CD14-positive monocyte (primary cell): Measurements from ENCODE around the gene IPMK. TPM values are rescaled to one million over a fixed set of nuclear protein-coding genes. Genes with fewer than 3 reads are reported as not detected.
"Not testable (repeated sequence)": the region's sequence is repeated elsewhere in the genome, so short reads cannot be mapped to it uniquely, and the experiment has no call there.

ENCODE experiments used
- DNase-seq, 3 donors: peaks; one replicate each; pipeline ENCODE4 v3.0.0-alpha.2; 2011 to 2022
- H2AFZ ChIP-seq: 2 replicates; pipeline ENCODE4 v1.6.0; 2012; ENCODE audit warnings: mild to moderate bottlenecking, low read depth, low read length, inconsistent platforms; ENCODE audit not compliant: insufficient read depth, poor library complexity, severe bottlenecking
- H3K27ac ChIP-seq, 2 donors: 1 replicate in 1 of 2; 2 replicates in 1 of 2; pipeline ENCODE4 v1.5.1; 2012 to 2013; ENCODE audit warnings: low read length in 2 of 2, control low read depth in 1 of 2, inconsistent platforms in 1 of 2, low read depth in 1 of 2, mild to moderate bottlenecking in 1 of 2
- H3K27me3 ChIP-seq, 2 donors: one replicate each; pipeline versions ENCODE4 v1.6.0 to v1.6.1; 2011 to 2013; ENCODE audit warnings: low read length in 2 of 2; ENCODE audit not compliant: control insufficient read depth in 2 of 2, insufficient read depth in 2 of 2
- H3K36me3 ChIP-seq, 2 donors: replicated peaks in 1 of 2; 1 replicate in 1 of 2; 2 replicates in 1 of 2; pipeline versions ENCODE4 v1.5.1 to v1.6.1; 2012 to 2013; ENCODE audit warnings: low read length in 2 of 2, control low read depth in 1 of 2, inconsistent platforms in 1 of 2, mild to moderate bottlenecking in 1 of 2; ENCODE audit not compliant: insufficient read depth in 2 of 2, control insufficient read depth in 1 of 2
- H3K4me1 ChIP-seq, 2 donors: 1 replicate in 1 of 2; 2 replicates in 1 of 2; pipeline versions ENCODE4 v1.5.1 to v1.6.1; 2012 to 2013; ENCODE audit warnings: low read length in 2 of 2, control low read depth in 1 of 2, inconsistent platforms in 1 of 2, mild to moderate bottlenecking in 1 of 2, moderate library complexity in 1 of 2; ENCODE audit not compliant: insufficient read depth in 2 of 2, control insufficient read depth in 1 of 2
- H3K4me2 ChIP-seq: replicated peaks from 2 replicates; pipeline ENCODE3; 2012; ENCODE audit warnings: low read length, moderate library complexity, mild to moderate bottlenecking; ENCODE audit not compliant: poor library complexity, severe bottlenecking; ENCODE audit errors: extremely low read depth
- H3K4me3 ChIP-seq, 3 experiments: fragments of 200-600 bp in 1 of 3; sonication (generic) in 1 of 3; replicated peaks in 1 of 3; 1 replicate in 2 of 3; 2 replicates in 1 of 3; pipeline ENCODE4 v1.5.1; 2011 to 2013; ENCODE audit warnings: low read length in 3 of 3, mild to moderate bottlenecking in 3 of 3, control low read depth in 2 of 3, low read depth in 2 of 3, inconsistent platforms in 1 of 3, moderate library complexity in 1 of 3
- H3K79me2 ChIP-seq: 2 replicates; pipeline ENCODE4 v1.6.0; 2012; ENCODE audit warnings: mild to moderate bottlenecking, control low read depth, inconsistent platforms, low read length, moderate library complexity; ENCODE audit not compliant: insufficient read depth
- H3K9ac ChIP-seq: 2 replicates; pipeline ENCODE4 v1.6.0; 2017; ENCODE audit warnings: low read length, mild to moderate bottlenecking; ENCODE audit not compliant: insufficient read depth, poor library complexity, severe bottlenecking
- H3K9me3 ChIP-seq, 2 donors: replicated peaks in 1 of 2; 1 replicate in 1 of 2; 2 replicates in 1 of 2; pipeline versions ENCODE4 v1.5.1 to v1.6.1; 2012 to 2013; ENCODE audit warnings: low read length in 2 of 2, control low read depth in 1 of 2; ENCODE audit not compliant: control insufficient read depth in 1 of 2, insufficient read depth in 1 of 2
- H4K20me1 ChIP-seq: 2 replicates; pipeline ENCODE4 v1.6.0; 2012; ENCODE audit warnings: mild to moderate bottlenecking, low read length, control low read depth, moderate library complexity; ENCODE audit not compliant: insufficient read depth
- H3K27ac Mint-ChIP-seq, 7 donors: one replicate each; pipeline ENCODE4 v1.8.0; 2020; ENCODE audit warnings: mild to moderate bottlenecking in 7 of 7, mixed read lengths in 7 of 7, moderate library complexity in 6 of 7, inconsistent platforms in 2 of 7
- H3K27me3 Mint-ChIP-seq, 3 donors: one replicate each; pipeline ENCODE4 v1.8.0; 2021 to 2022; ENCODE audit warnings: low read depth in 3 of 3, mild to moderate bottlenecking in 3 of 3, mixed read lengths in 3 of 3, moderate library complexity in 3 of 3, inconsistent platforms in 1 of 3
- H3K36me3 Mint-ChIP-seq, 2 donors: one replicate each; pipeline ENCODE4 v1.8.0; 2020; ENCODE audit warnings: mixed read lengths in 2 of 2, inconsistent platforms in 1 of 2, mild to moderate bottlenecking in 1 of 2
- H3K4me1 Mint-ChIP-seq: one replicate; pipeline ENCODE4 v1.8.0; 2020; ENCODE audit warnings: mild to moderate bottlenecking, mixed read lengths
- H3K4me3 Mint-ChIP-seq, 2 donors: one replicate each; pipeline ENCODE4 v1.8.0; 2020; ENCODE audit warnings: mild to moderate bottlenecking in 2 of 2, mixed read lengths in 2 of 2, moderate library complexity in 1 of 2
- H3K9me3 Mint-ChIP-seq, 7 donors: one replicate each; pipeline ENCODE4 v1.8.0; 2020 to 2022; ENCODE audit warnings: mixed read lengths in 7 of 7, mild to moderate bottlenecking in 6 of 7, moderate library complexity in 6 of 7, inconsistent platforms in 2 of 7
- CTCF ChIP-seq: fragments of 200-600 bp; IDR thresholded peaks from one replicate; pipeline ENCODE4 v1.8.0; 2022; ENCODE audit warnings: antibody characterized with exemption, mild to moderate bottlenecking
- whole genome bisulfite sequencing: methylation state at CpG from one replicate; pipeline ENCODE4 v1.1.5; 2013; ENCODE audit warnings: missing lambda C conversion rate; ENCODE audit not compliant: insufficient coverage; 5-methylcytosine and 5-hydroxymethylcytosine counted together
- intact Hi-C, 2 donors: fragments of 100-400 bp; cut with micrococcal nuclease; formaldehyde crosslinking; loops; one replicate each; pipeline versions ENCODE4 v1.15.0 to v1.15.1; 2023
- polyA plus RNA-seq, 3 donors: library from polyadenylated mRNA; depleted of rRNA in 1 of 3; unstranded in 2 of 3; stranded (reverse) in 1 of 3; fragments of 300-500 nt in 2 of 3; fragments of >200 nt in 1 of 3; fragmentation: Illumina TruSeq in 2 of 3; gene quantifications; 1 replicate in 2 of 3; 2 replicates in 1 of 3; pipeline ENCODE4 v1.2.3, GENCODE V29; 2012 to 2021

IPMK gene
- polyA plus RNA-seq, 3 donors = 6.1 to 10.9 (median 8.8) TPM

DNA sequence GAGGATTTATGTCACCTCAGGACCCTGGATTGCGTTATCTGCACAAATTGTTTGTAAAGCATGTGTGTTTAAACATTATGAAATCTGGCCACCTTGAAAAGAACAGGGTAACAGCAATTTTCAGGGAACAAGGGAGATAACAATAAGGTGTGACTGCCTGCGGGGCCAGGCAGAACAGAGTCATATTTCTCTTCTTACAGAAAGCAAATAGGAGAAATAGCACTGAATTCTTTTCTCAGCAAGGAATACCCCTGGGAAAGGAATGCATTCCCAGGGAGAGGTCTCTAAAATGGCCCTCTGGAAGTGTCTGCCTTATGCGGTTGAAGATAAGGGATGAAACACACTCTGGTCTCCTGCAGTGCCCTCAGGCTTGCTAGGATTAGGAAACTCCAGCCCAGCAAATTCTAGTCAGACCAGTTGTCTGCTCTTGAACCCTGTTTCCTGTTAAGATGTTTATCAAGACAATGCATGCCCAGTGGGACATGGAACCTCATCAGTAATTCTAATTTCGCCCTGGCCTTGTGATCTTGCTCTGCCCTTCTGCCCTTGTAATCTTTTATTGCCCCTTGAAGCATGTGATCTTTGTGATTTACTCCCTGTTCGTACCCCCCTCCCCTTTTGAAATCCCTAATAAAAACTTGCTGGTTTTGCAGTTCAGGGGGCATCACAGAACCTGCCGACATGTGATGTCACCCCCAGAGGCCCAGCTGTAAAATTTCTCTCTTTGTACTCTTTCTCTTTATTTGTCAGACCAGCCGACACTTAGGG, 11.5 kb downstream of the IPMK start:
- H2AFZ ChIP-seq, H3K4me2 ChIP-seq, H3K4me3 ChIP-seq, H3K4me3 Mint-ChIP-seq, H3K27me3 ChIP-seq, H3K27ac ChIP-seq, H3K27ac Mint-ChIP-seq, H3K9ac ChIP-seq, DNase-seq, H3K4me1 ChIP-seq, intact Hi-C loops, H3K27me3 Mint-ChIP-seq: not testable (repeated sequence)
- H3K79me2 ChIP-seq = peaks cover 78% of the 10 kb centered on the region
- H3K9me3 Mint-ChIP-seq = peaks cover 9 to 27% (median 16%) of the 10 kb centered on the region in 7 donors
- H3K36me3 ChIP-seq = peaks cover 3 to 22% of the 10 kb centered on the region in 2 donors
- peaks cover 11% of the 10 kb centered on the region for H3K4me1 Mint-ChIP-seq
- peaks cover 0 to 15% of the 10 kb centered on the region in 2 donors for H3K9me3 ChIP-seq
- WGBS = 90% methylated on average over 1 of the region's 7 CpGs
- peaks cover 100% of the 10 kb centered on the region for H4K20me1 ChIP-seq
- H3K36me3 Mint-ChIP-seq = peaks cover 31 to 41% of the 10 kb centered on the region in 2 donors

- Mint-ChIP-seq H3K9me3 (peaks cover 9 to 27% (median 16%) of the 10 kb centered on the region in 7 donors), H3K36me3 (peaks cover 33 to 41% of the 10 kb centered on the region in 2 donors), H3K4me3 (no peak overlapping the region), H3K27me3 (no peaks in the 10 kb centered on the region), H3K4me1 (peaks cover 4% of the 10 kb centered on the region), H3K27ac (no peak overlapping the region)
- H3K4me3 ChIP-seq = no peak overlapping the region
- no peak for TF ChIP-seq CTCF
- H3K9me3 ChIP-seq = peaks cover 0 to 15% of the 10 kb centered on the region in 2 donors
- H3K4me1 ChIP-seq = no peaks in the 10 kb centered on the region
- H3K27ac ChIP-seq = no peak overlapping the region
- H3K27me3 ChIP-seq = no peaks in the 10 kb centered on the region
- H3K4me2 ChIP-seq = no peak overlapping the region
- peaks cover 100% of the 10 kb centered on the region for H4K20me1 ChIP-seq
- intact Hi-C loops = no loop called here
- no peak overlapping the region for H2AFZ ChIP-seq
- H3K79me2 ChIP-seq = peaks cover 69% of the 10 kb centered on the region
- H3K9ac ChIP-seq = no peak overlapping the region
- peaks cover 3 to 20% of the 10 kb centered on the region in 2 donors for H3K36me3 ChIP-seq
- 40% methylated on average over 1 of the region's 1 CpG for WGBS
- DNase-seq = no peak
Measured at GRCh38 chr10:58254644-58255043, 13.1 kb downstream of the IPMK start.
